ENCODE results near the gene TRA2A. TPM values are rescaled to one million over a fixed set of nuclear protein-coding genes. Genes with fewer than 3 reads are reported as not detected.

Gene TRA2A
- total and polyA plus RNA-seq, 2 donors (not counting 3 experiments of a cell fraction or from before 2014, with no cell fraction given) = 55.1 to 112 TPM

DNA sequence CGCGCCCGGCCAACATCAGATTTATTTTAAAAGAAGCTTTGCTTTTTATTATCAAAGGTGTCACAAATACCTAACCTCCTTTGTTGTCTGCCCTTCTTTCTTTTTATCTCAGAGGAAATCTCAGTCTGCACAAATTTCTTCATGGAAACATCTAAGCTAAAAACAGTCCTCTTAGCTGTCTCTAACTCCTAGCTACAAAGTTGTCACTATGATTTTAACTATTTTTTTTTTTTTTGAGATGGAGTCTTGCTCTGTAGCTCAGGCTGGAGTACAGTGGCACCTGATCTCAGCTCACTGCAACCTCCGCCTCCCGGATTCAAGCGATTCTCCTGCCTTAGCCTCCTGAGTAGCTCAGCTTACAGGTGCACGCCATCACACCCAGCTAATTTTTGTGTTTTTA, 7.3 kb downstream of the TRA2A start:
- dilution Hi-C loops (cut with MboI; ENCODE audit: extremely low pct_ligation_motif_present, low sequenced_read_pairs) = loop anchor here (25.0 kb wide), 1 partner anchor 237 kb away; the partner anchor contains the start of gene MALSU1
- POLR2A ChIA-PET = interaction anchor here (0.6 kb wide), 2 partner anchors 72 to 192 kb away, joined by 3 read pairs; no protein-coding TSS in a partner anchor

More for the DNA sequence above, 7.3 kb downstream of the TRA2A start:
- intact Hi-C loops (cut with micrococcal nuclease) = loop anchor here (10.0 kb wide), 1 partner anchor 340 kb away; the partner anchor contains the start of gene NUP42
- no TSS peak for BruUV-seq (replicated peaks)
- CTCF ChIA-PET = interaction anchor here (0.9 to 4.5 kb wide), 4 partner anchors 94 to 262 kb away, joined by 3 to 22 read pairs (median 3); no protein-coding TSS in a partner anchor
- TF ChIP-seq POLR2A (IDR thresholded peaks at IDR 0.05; ENCODE audit: low read depth, low read length) (no peak), JUN (IDR thresholded peaks at IDR 0.05; ENCODE audit: borderline replicate concordance, insufficient read depth, insufficient read length, low read depth) (no peak), GATA2 (IDR thresholded peaks at IDR 0.05; ENCODE audit: insufficient read depth, insufficient read length, low read depth, low read length) (no peak), FOS (IDR thresholded peaks at IDR 0.05; ENCODE audit: borderline replicate concordance, insufficient read depth, low read length) (no peak), EZH2 (IDR thresholded peaks at IDR 0.05; ENCODE audit: borderline replicate concordance, low read depth, low read length, severe bottlenecking) (no peak), MYC (IDR thresholded peaks at IDR 0.05; ENCODE audit: low read depth, low read length) (no peak), POLR2AphosphoS5 (IDR thresholded peaks at IDR 0.05; ENCODE audit: insufficient read depth, low read depth, low read length) (no peak)
- TF ChIP-seq, protein P1, sequence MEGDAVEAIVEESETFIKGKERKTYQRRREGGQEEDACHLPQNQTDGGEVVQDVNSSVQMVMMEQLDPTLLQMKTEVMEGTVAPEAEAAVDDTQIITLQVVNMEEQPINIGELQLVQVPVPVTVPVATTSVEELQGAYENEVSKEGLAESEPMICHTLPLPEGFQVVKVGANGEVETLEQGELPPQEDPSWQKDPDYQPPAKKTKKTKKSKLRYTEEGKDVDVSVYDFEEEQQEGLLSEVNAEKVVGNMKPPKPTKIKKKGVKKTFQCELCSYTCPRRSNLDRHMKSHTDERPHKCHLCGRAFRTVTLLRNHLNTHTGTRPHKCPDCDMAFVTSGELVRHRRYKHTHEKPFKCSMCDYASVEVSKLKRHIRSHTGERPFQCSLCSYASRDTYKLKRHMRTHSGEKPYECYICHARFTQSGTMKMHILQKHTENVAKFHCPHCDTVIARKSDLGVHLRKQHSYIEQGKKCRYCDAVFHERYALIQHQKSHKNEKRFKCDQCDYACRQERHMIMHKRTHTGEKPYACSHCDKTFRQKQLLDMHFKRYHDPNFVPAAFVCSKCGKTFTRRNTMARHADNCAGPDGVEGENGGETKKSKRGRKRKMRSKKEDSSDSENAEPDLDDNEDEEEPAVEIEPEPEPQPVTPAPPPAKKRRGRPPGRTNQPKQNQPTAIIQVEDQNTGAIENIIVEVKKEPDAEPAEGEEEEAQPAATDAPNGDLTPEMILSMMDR (IDR thresholded peaks at IDR 0.05; ENCODE audit: extremely low read depth in 1 of 2, insufficient read depth in 1 of 2, low read depth in 1 of 2, low read length in 2 of 2) = no peak
- TF ChIP-seq, protein P2, sequence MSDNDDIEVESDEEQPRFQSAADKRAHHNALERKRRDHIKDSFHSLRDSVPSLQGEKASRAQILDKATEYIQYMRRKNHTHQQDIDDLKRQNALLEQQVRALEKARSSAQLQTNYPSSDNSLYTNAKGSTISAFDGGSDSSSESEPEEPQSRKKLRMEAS (IDR thresholded peaks at IDR 0.05; ENCODE audit: insufficient read depth, insufficient read length) = no peak
- Histone ChIP-seq H3K27me3 (ENCODE audit: control insufficient read depth in 2 of 2, insufficient read depth in 2 of 2, low read length in 2 of 2) (no peaks in the 10 kb centered on the region), H2AFZ (ENCODE audit: low read depth, low read length) (no peak overlapping the region), H3K9me1 (replicated peaks; ENCODE audit: control insufficient read depth, extremely low read depth, insufficient read depth, low read length) (no peaks in the 10 kb centered on the region), H3K9ac (replicated peaks; ENCODE audit: extremely low read depth, insufficient read depth, low read length) (no peak overlapping the region), H3K4me2 (ENCODE audit: insufficient read depth, low read length) (no peak overlapping the region), H3K36me3 (ENCODE audit: control insufficient read depth in 2 of 2, extremely low read depth in 1 of 2, insufficient read depth in 2 of 2, low read length in 2 of 2) (peaks cover 6 to 13% of the 10 kb centered on the region in 2 experiments), H3K27ac (ENCODE audit: insufficient read depth, low read depth, low read length) (no peak overlapping the region), H3K79me2 (ENCODE audit: control insufficient read depth, insufficient read depth, low read length) (peaks cover 99% of the 10 kb centered on the region), H3K4me3 (replicated peaks in 1 of 3; ENCODE audit: insufficient read depth in 1 of 3, low read depth in 1 of 3, low read length in 3 of 3) (no peak overlapping the region), H3K9me3 (replicated peaks; ENCODE audit: control insufficient read depth, insufficient read depth, low read length) (no peaks in the 10 kb centered on the region), H3K4me1 (ENCODE audit: control insufficient read depth, extremely low read depth, insufficient read depth, low read length) (peaks cover 33% of the 10 kb centered on the region), H4K20me1 (replicated peaks; ENCODE audit: control insufficient read depth, extremely low read depth, insufficient read depth, low read length) (peaks cover 47% of the 10 kb centered on the region)
- FAIRE-seq (no peak), DNase-seq (ENCODE audit: low read depth, low spot score) (no peak)
